HepG2 (cell line): ENCODE data around the gene RHBDL1. TPM values are rescaled to one million over a fixed set of nuclear protein-coding genes. Genes with fewer than 3 reads are reported as not detected.

Experiments
- AHDC1 ChIP-seq: sonication (generic); formaldehyde crosslinking; IDR thresholded peaks from 2 replicates; pipeline ENCODE4 v1.5.1; 2020; ENCODE audit warnings: mild to moderate bottlenecking, missing genetic modification reagents, borderline replicate concordance
- BORCS8-MEF2B ChIP-seq: sonication (generic); formaldehyde crosslinking; IDR thresholded peaks from 2 replicates; pipeline ENCODE4 v1.8.0; 2022; ENCODE audit warnings: mild to moderate bottlenecking, missing genetic modification reagents
- CSRNP1 ChIP-seq: sonication (generic); formaldehyde crosslinking; IDR thresholded peaks from 2 replicates; pipeline ENCODE4 v1.8.1; 2023; ENCODE audit warnings: mild to moderate bottlenecking, missing genetic modification reagents
- FOXC1 ChIP-seq: sonication (generic); formaldehyde crosslinking; IDR thresholded peaks from 2 replicates; pipeline ENCODE4 v1.8.0; 2022; ENCODE audit warnings: mild to moderate bottlenecking, missing genetic modification reagents, borderline replicate concordance
- HMG20A ChIP-seq: IDR thresholded peaks from 2 replicates; pipeline ENCODE4 v1.6.1; 2016; ENCODE audit warnings: borderline replicate concordance
- HNF1A ChIP-seq, 2 experiments: sonication (generic) in 1 of 2; formaldehyde crosslinking in 1 of 2; IDR thresholded peaks; 2 replicates each; pipeline versions ENCODE4 v1.4.0 to v1.6.1; 2016 to 2020; ENCODE audit warnings: borderline replicate concordance in 1 of 2, low read depth in 1 of 2, mild to moderate bottlenecking in 1 of 2, missing genetic modification reagents in 1 of 2
- KAT7 ChIP-seq: IDR thresholded peaks from 2 replicates; pipeline ENCODE4 v1.6.1; 2018; ENCODE audit warnings: borderline replicate concordance, missing compliant biosample characterization
- KDM5B ChIP-seq: sonication (generic); formaldehyde crosslinking; IDR thresholded peaks from 2 replicates; pipeline ENCODE4 v1.4.0; 2020; ENCODE audit warnings: missing genetic modification reagents, mild to moderate bottlenecking, borderline replicate concordance
- MED8 ChIP-seq: sonication (generic); formaldehyde crosslinking; IDR thresholded peaks from 2 replicates; pipeline ENCODE4 v1.8.1; 2023; ENCODE audit warnings: mild to moderate bottlenecking, missing genetic modification reagents; ENCODE audit not compliant: insufficient replicate concordance
- MTA3 ChIP-seq: sonication (generic); formaldehyde crosslinking; IDR thresholded peaks from 2 replicates; pipeline ENCODE4 v1.4.0; 2020; ENCODE audit warnings: missing genetic modification reagents
- POLR2G ChIP-seq: fragments of 200-400 bp; formaldehyde crosslinking; IDR thresholded peaks from 2 replicates; pipeline ENCODE4 v1.6.1; 2018; ENCODE audit warnings: mild to moderate bottlenecking, low read depth, low read length, moderate library complexity
- SMAD1 ChIP-seq: sonication (generic); formaldehyde crosslinking; IDR thresholded peaks from 2 replicates; pipeline ENCODE4 v1.4.0; 2020; ENCODE audit warnings: missing genetic modification reagents, low read depth, mild to moderate bottlenecking, borderline replicate concordance
- ZBTB49 ChIP-seq: sonication (generic); formaldehyde crosslinking; IDR thresholded peaks from 2 replicates; pipeline ENCODE4 v1.4.0; 2020; ENCODE audit warnings: missing genetic modification reagents, borderline replicate concordance
- ZNF224 ChIP-seq: sonication (generic); formaldehyde crosslinking; IDR thresholded peaks from 2 replicates; pipeline ENCODE4 v1.5.0; 2020; ENCODE audit warnings: mild to moderate bottlenecking, missing genetic modification reagents
- polyA plus RNA-seq, 8 experiments: library from polyadenylated mRNA; depleted of rRNA in 3 of 8; stranded (reverse) in 7 of 8; unstranded in 1 of 8; fragments of >200 nt; fragmentation: Illumina TruSeq in 4 of 8; extraction: Trizol in 4 of 8; gene quantifications; 2 replicates each; pipeline versions ENCODE4 v1.2.1 to v1.2.3, GENCODE V29; 2011 to 2016; ENCODE audit warnings: low read depth in 4 of 8, missing spikeins in 1 of 8, mixed read lengths in 1 of 8; ENCODE audit not compliant: insufficient read depth in 1 of 8
- total RNA-seq, 5 experiments: library from RNA; depleted of rRNA; stranded (reverse); fragments of >200 nt; fragmentation: Illumina TruSeq; extraction: Trizol; gene quantifications; 2 replicates each; pipeline ENCODE4 v1.2.3, GENCODE V29; 2016; ENCODE audit warnings: low read depth in 1 of 5

The RHBDL1 gene
- total and polyA plus RNA-seq, 2 of the 13 experiments (the other 11 are each of a cell fraction or from before 2014, with no cell fraction given), result 1.8 to 3.8 TPM

GRCh38 chr16:667780-668518 is 7.5 kb upstream of the RHBDL1 start, which contains the start of gene RHOT2 (continued):
- no peak for TF ChIP-seq HNF1A (IDR thresholded peaks at IDR 0.05; ENCODE audit: low read depth)
- TF ChIP-seq HNF1A (CRISPR knock-in tag; IDR thresholded peaks at IDR 0.05; ENCODE audit: borderline replicate concordance), result peak; percentile 72
- peak; percentile 63 for TF ChIP-seq BORCS8-MEF2B (CRISPR knock-in tag)
- no peak for TF ChIP-seq FOXC1 (CRISPR knock-in tag)
- peak; percentile 73; the same call in 1 of the 2 replicates for TF ChIP-seq KDM5B
- no peak for TF ChIP-seq ZBTB49 (CRISPR knock-in tag)
- TF ChIP-seq MED8, result no peak
- TF ChIP-seq KAT7 (CRISPR knock-in tag), result peak; percentile 81
- no peak for TF ChIP-seq MTA3 (CRISPR knock-in tag)
- TF ChIP-seq AHDC1 (CRISPR knock-in tag), result no peak
- peak; percentile 84 for TF ChIP-seq POLR2G
- no peak for TF ChIP-seq CSRNP1 (CRISPR knock-in tag)
- TF ChIP-seq SMAD1 (CRISPR knock-in tag), result peak; percentile 98
- TF ChIP-seq HMG20A (CRISPR knock-in tag), result no peak
- no peak for TF ChIP-seq ZNF224 (CRISPR knock-in tag)
